Osteoblast (primary cell): ENCODE measurements around the gene EPB42. TPM values are rescaled to one million over a fixed set of nuclear protein-coding genes. Genes with fewer than 3 reads are reported as not detected.
A peak's percentile ranks its signal among the peaks of the same experiment; 100 is the strongest.

Experiments
- DNase-seq: peaks from one replicate; pipeline ENCODE4 v3.0.0; 2011; ENCODE audit warnings: low spot score, mixed read lengths; ENCODE audit not compliant: insufficient read length; ENCODE audit errors: missing footprints
- H2AFZ ChIP-seq: 2 replicates; pipeline ENCODE4 v1.6.0; 2011; ENCODE audit warnings: mild to moderate bottlenecking, low read length
- H3K27ac ChIP-seq: 2 replicates; pipeline ENCODE4 v1.5.1; 2011; ENCODE audit warnings: mild to moderate bottlenecking, low read depth, low read length, moderate library complexity
- H3K27me3 ChIP-seq: 2 replicates; pipeline ENCODE4 v1.6.0; 2012; ENCODE audit warnings: mild to moderate bottlenecking, control low read depth, inconsistent platforms, low read length, moderate library complexity; ENCODE audit not compliant: insufficient read depth
- H3K36me3 ChIP-seq: 2 replicates; pipeline ENCODE4 v1.5.1; 2011; ENCODE audit warnings: mild to moderate bottlenecking, low read length, control low read depth, moderate library complexity; ENCODE audit not compliant: insufficient read depth
- H3K4me1 ChIP-seq: 2 replicates; pipeline ENCODE4 v1.5.1; 2011; ENCODE audit warnings: mild to moderate bottlenecking, low read length, control low read depth, moderate library complexity; ENCODE audit not compliant: insufficient read depth
- H3K4me2 ChIP-seq: 2 replicates; pipeline ENCODE4 v1.6.0; 2011; ENCODE audit warnings: mild to moderate bottlenecking, low read length; ENCODE audit not compliant: insufficient read depth
- H3K4me3 ChIP-seq: fragments of 200-600 bp; sonication (generic); 3 replicates; pipeline ENCODE4 v1.5.1; 2012; ENCODE audit warnings: mild to moderate bottlenecking, low read length, inconsistent platforms; ENCODE audit not compliant: insufficient read depth
- H3K79me2 ChIP-seq: 2 replicates; pipeline ENCODE4 v1.6.0; 2012; ENCODE audit warnings: mild to moderate bottlenecking, low read length, control low read depth, inconsistent platforms; ENCODE audit not compliant: insufficient read depth
- H3K9me3 ChIP-seq: 2 replicates; pipeline ENCODE4 v1.5.1; 2011; ENCODE audit warnings: low read depth, low read length, control low read depth
- H4K20me1 ChIP-seq: 2 replicates; pipeline ENCODE4 v1.6.0; 2012; ENCODE audit warnings: mild to moderate bottlenecking, low read length, control low read depth; ENCODE audit not compliant: insufficient read depth
- CTCF ChIP-seq: IDR thresholded peaks from 2 replicates; pipeline ENCODE4 v1.5.1; 2011; ENCODE audit warnings: mild to moderate bottlenecking, low read depth, low read length, moderate library complexity; ENCODE audit errors: extremely low read depth
- total RNA-seq: library from RNA; depleted of rRNA; stranded (reverse); fragments of >200 nt; gene quantifications from 2 replicates; pipeline ENCODE4 v1.2.3, GENCODE V29; 2012

The EPB42 gene
- total RNA-seq, 1 donor, result not detected

- DNase-seq, result no peak
- H3K4me1 ChIP-seq, result no peaks in the 10 kb centered on the region
- no peak overlapping the region for H3K27ac ChIP-seq
- H3K4me2 ChIP-seq, result no peak overlapping the region
- H3K4me3 ChIP-seq, result no peak overlapping the region
- no peak for TF ChIP-seq CTCF
- no peak overlapping the region for H2AFZ ChIP-seq
- peaks cover 19% of the 10 kb centered on the region for H3K27me3 ChIP-seq
- no peaks in the 10 kb centered on the region for H3K79me2 ChIP-seq
- H3K36me3 ChIP-seq, result no peaks in the 10 kb centered on the region
- H3K9me3 ChIP-seq, result no peaks in the 10 kb centered on the region
- H4K20me1 ChIP-seq, result no peaks in the 10 kb centered on the region
These were observed 35.5 kb upstream of the EPB42 start for GRCh38 chr15:43256341-43256740.

GRCh38 chr15:43255376-43255775, 34.6 kb upstream of the EPB42 start:
- Histone ChIP-seq H4K20me1 (no peaks in the 10 kb centered on the region), H3K9me3 (no peaks in the 10 kb centered on the region), H3K27ac (no peak overlapping the region), H3K27me3 (peaks cover 19% of the 10 kb centered on the region), H3K4me2 (no peak overlapping the region), H3K36me3 (no peaks in the 10 kb centered on the region), H3K4me1 (no peaks in the 10 kb centered on the region), H3K79me2 (no peaks in the 10 kb centered on the region), H3K4me3 (no peak overlapping the region), H2AFZ (no peak overlapping the region)
- no peak for DNase-seq
- TF ChIP-seq CTCF, result no peak

- TF ChIP-seq CTCF, result no peak
- DNase-seq, result peak; percentile 69
- no peak overlapping the region for H2AFZ ChIP-seq
- H4K20me1 ChIP-seq, result no peaks in the 10 kb centered on the region
- no peak overlapping the region for H3K4me3 ChIP-seq
- no peak overlapping the region for H3K27ac ChIP-seq
- no peaks in the 10 kb centered on the region for H3K79me2 ChIP-seq
- H3K4me2 ChIP-seq, result no peak overlapping the region
- no peaks in the 10 kb centered on the region for H3K36me3 ChIP-seq
- peaks cover 13% of the 10 kb centered on the region for H3K27me3 ChIP-seq
- H3K9me3 ChIP-seq, result no peaks in the 10 kb centered on the region
- no peaks in the 10 kb centered on the region for H3K4me1 ChIP-seq
These were observed 32.9 kb upstream of the EPB42 start for GRCh38 chr15:43253431-43254403.

GRCh38 chr15:43251871-43252250, 31.0 kb upstream of the EPB42 start:
- H3K4me1 ChIP-seq, result no peaks in the 10 kb centered on the region
- TF ChIP-seq CTCF, result no peak

More at GRCh38 chr15:43251871-43252250, 31.0 kb upstream of the EPB42 start:
- Histone ChIP-seq H4K20me1 (no peaks in the 10 kb centered on the region), H3K9me3 (no peaks in the 10 kb centered on the region), H3K27ac (no peak overlapping the region), H2AFZ (no peak overlapping the region), H3K27me3 (peaks cover 10% of the 10 kb centered on the region), H3K36me3 (no peaks in the 10 kb centered on the region), H3K4me3 (no peak overlapping the region), H3K4me2 (no peak overlapping the region), H3K79me2 (no peaks in the 10 kb centered on the region)
- DNase-seq, result no peak
